Retinal pigment epithelial cell (primary cell): ENCODE measurements around the gene ERCC3.
A peak's percentile ranks its signal among the peaks of the same experiment; 100 is the strongest.

ENCODE experiments used
- DNase-seq: peaks from one replicate; pipeline ENCODE4 v3.0.0-alpha.2; 2010; ENCODE audit warnings: low read depth
- H3K4me3 ChIP-seq: 2 replicates; pipeline ENCODE4 v1.5.1; 2011; ENCODE audit warnings: mild to moderate bottlenecking, low read length, control low read depth, moderate library complexity
- CTCF ChIP-seq: conservative IDR thresholded peaks from 2 replicates; pipeline ENCODE4 v1.5.1; 2011; ENCODE audit warnings: low read depth, low read length, control low read depth, inconsistent platforms

Gene ERCC3

DNA sequence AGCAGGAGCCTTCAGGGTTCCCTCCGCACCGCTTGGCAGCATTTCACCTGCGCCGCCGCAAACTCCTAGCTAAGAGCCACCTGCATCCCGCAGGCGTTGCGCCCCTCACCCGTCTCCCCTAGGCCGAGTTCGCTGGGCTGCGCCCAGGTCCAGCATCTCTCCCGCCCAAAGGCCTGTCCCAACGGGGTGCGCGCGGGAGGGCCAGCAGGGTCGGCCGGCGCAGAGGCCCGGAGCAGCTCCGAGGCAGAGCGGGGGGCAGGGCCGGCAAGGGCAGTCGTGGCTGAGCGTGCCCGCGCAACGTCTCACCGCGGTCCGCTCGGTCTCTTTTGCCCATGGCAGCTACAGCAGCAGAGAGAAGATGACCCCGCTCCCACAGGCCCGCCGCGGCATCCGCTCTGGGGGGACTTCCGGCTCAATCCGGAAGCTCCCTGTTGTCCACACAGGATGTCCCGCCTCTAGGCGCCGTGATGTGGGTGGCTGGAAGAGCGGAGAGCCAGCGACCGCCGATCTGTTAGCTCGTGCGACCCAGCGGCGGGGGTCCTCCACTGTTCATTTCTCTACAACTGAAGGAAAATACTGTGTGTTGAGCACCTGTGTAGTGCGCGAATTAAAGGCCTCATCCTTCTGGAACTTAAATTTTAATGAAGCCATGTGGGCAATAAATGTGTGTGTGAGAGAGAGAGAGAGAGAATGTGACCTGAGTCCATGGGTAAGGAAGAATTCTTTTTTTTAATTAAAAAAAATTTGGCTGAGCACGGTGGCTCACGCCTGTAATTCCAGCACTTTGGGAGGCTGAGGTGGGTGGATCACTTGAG lies at the start of gene ERCC3:
ERCC3 (minus strand) TSS at position 397 of the 815 bp plus-strand sequence; CDS start at position 334, 63 bp downstream.
- TF ChIP-seq CTCF: no peak
- DNase-seq: peak; percentile 38
- H3K4me3 ChIP-seq: peak within 1 kb of the TSS; percentile 91

GRCh38 chr2:127343277-127343676 lies 49.3 kb upstream of the ERCC3 start:
- DNase-seq: no peak
- TF ChIP-seq CTCF: no peak

DNA sequence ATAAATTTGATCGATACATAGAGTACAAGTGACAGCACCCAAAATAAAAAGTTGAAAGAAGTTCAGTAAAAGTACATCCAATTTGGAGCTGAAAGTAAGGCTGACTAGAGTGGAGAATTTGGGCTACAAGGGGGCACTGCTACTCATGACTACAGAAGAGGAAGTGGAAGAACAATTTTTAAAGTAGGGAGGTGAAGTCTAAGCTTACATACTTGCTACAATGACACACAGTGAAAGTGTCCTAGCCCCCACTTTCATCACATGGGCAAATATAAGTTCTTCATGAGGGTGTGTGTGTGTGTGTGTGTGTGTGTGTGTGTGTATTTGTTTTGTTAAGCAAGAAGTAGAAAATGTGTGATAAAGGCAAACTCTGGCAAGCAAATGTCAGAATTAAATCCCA lies 48.2 kb upstream of the ERCC3 start:
- no peak overlapping the region for H3K4me3 ChIP-seq
- no peak for TF ChIP-seq CTCF

More at GRCh38 chr2:127343277-127343676, 49.3 kb upstream of the ERCC3 start:
- no peak overlapping the region for H3K4me3 ChIP-seq

DNA sequence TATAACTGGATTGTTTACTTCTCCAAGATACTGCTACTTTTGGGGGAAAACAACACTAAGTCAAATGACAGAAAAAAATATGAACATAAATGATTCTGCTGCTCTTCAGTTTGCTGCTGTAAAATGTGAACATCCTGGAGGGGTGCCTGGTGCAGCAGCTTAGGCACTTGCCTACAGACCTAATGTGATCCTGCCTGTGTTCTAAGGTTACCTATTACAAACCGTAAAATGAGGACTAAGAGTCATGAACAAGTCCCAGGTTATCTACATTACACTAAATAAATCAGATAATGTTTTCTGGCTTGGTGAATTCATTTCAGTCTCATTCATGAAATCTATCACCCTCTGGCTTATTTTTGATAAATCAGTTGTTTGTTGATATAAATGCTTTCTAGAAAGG lies 38.4 kb upstream of the ERCC3 start:
- no peak overlapping the region for H3K4me3 ChIP-seq
- DNase-seq: no peak
- no peak for TF ChIP-seq CTCF

More for the DNA sequence above, 48.2 kb upstream of the ERCC3 start:
- no peak for DNase-seq

DNA sequence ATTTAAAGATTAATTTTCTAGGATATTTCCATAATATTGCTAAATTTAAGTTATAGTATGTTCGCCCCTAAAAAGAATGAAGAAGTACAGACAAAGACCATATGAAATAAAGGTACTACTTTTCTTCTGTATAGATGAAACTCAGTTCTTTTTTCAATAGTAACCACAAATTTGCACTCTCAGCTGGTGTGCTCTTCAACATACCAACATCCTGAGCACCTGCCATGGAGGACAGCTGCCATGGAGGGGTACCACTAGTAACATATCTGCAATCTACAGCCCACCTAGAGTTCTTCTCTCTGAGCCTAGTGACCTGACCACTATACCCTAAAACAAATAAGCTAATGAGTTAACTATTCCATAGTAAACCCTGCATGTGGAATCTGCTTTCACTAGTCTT lies 36.8 kb upstream of the ERCC3 start:
- TF ChIP-seq CTCF: no peak
- no peak overlapping the region for H3K4me3 ChIP-seq
- no peak for DNase-seq

- H3K4me3 ChIP-seq: no peak overlapping the region
- no peak for TF ChIP-seq CTCF
- DNase-seq: no peak
These were observed 32.5 kb upstream of the ERCC3 start for GRCh38 chr2:127326289-127326945.
